IPS-15b (cell line): ENCODE measurements around the gene NCLN.
"Not testable (repeated sequence)": the region's sequence is repeated elsewhere in the genome, so short reads cannot be mapped to it uniquely, and the experiment has no call there.

Experiments
- H3K27me3 ChIP-seq: one replicate; pipeline ENCODE4 v1.6.1; 2013; ENCODE audit warnings: low read length; ENCODE audit not compliant: control insufficient read depth, insufficient read depth
- H3K36me3 ChIP-seq: one replicate; pipeline ENCODE4 v1.6.1; 2013; ENCODE audit warnings: low read length; ENCODE audit not compliant: control insufficient read depth, insufficient read depth
- H3K4me1 ChIP-seq: one replicate; pipeline ENCODE4 v1.6.1; 2013; ENCODE audit warnings: mild to moderate bottlenecking, low read length; ENCODE audit not compliant: control insufficient read depth, insufficient read depth
- H3K4me3 ChIP-seq: one replicate; pipeline ENCODE4 v1.5.1; 2013; ENCODE audit warnings: low read depth, low read length
- H3K9ac ChIP-seq: one replicate; pipeline ENCODE4 v1.6.1; 2013; ENCODE audit warnings: low read depth, mild to moderate bottlenecking, low read length
- H3K9me3 ChIP-seq: one replicate; pipeline ENCODE4 v1.6.1; 2013; ENCODE audit warnings: mild to moderate bottlenecking, low read length; ENCODE audit not compliant: control insufficient read depth, insufficient read depth

NCLN gene

DNA sequence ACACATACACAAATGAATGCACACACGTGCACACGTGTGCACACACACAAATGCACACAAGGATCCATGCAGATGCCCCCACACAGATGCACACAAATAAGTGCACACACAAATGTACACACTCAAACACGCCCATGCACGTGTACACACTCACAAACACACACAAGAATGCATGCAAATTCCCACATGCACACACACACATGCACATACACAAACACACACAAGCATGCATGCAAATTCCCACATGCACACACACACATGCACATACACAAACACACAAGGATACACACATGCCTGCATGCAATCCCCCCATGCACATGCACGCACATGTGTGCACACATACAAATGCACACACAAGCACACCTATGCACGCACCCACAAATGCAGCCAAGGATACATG is 36.6 kb upstream of the NCLN start:
- no peak overlapping the region for H3K4me3 ChIP-seq
- no peak overlapping the region for H3K9ac ChIP-seq
- no peaks in the 10 kb centered on the region for H3K27me3 ChIP-seq
- no peaks in the 10 kb centered on the region for H3K36me3 ChIP-seq
- no peaks in the 10 kb centered on the region for H3K9me3 ChIP-seq
- H3K4me1 ChIP-seq: no peaks in the 10 kb centered on the region

DNA sequence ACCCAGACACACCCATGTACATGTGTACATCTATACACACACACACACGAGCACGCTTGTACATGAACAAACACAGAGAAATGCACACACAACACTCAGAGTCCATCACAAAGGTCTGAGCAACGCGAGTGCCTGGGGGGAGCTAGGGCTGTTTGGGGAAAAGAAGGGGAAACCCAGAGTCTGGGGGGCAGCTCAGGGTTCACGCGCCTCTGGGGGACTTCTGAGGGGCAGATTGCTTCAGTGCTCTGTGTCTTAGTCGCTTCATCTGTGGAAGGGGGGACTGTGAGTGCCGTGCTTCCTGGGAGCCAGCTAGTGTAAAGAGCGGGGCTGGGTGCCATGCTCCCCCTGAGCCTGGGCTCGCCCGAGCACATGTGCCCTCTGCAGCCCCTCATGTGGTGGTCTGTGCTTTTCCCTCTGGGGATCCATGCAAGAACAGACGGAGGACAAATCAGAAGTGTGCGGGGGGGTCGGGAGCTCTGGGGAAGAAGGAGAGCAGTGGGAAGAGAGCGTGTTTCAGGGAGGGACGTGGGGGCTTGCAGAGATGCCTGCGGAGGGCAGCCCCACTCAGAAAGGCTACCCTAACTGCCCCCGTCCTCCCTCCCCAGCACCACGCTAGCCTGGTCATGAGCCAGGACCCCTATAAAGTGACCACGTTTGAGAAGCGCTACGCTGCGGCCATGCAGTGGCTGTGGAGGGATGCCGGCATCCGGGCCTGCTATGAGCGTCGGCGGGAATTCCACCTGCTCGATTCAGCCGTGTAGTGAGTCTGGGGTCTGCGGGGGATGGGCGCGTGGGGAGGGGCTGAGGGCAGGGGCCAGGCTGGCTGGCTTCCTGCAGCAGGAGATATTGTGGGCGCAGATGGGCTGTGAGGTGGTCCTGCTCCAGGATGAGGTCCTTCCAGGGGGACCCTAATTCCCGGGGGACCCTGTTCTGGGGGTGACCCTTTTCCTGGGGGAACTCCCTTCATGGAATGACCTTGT is 35.9 kb upstream of the NCLN start:
- H3K36me3 ChIP-seq: no peaks in the 10 kb centered on the region
- no peak overlapping the region for H3K9ac ChIP-seq
- no peaks in the 10 kb centered on the region for H3K27me3 ChIP-seq
- no peaks in the 10 kb centered on the region for H3K4me1 ChIP-seq
- H3K9me3 ChIP-seq: no peaks in the 10 kb centered on the region
- no peak overlapping the region for H3K4me3 ChIP-seq

DNA sequence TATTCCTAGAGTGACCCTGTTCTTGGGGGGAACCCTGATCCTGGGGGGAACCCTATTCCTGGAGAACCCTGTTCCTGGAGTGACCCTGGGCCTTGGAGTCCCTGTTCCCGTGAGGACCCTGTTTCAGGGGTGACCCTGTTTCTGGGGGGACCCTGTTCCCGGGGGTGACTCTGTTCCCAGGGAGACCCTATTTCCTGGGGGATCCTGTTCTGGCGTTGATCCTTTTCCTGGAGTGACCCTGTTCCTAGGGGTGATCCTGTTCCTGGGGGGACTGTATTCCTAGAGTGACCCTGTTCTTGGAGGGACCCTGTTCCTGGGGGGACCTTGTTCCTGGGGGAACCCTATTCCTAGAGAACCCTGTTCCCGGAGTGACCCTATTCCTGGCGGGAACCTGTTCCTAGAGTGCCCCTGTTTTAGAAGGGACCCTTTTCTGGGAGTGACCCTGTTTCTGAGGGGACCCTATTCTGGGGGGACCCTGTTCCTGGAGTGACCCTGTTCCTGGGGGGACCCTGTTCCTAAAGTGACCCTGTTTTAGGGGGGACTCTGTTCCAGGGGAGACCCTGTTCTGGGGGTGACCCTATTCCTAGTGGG is 34.9 kb upstream of the NCLN start:
- no peaks in the 10 kb centered on the region for H3K27me3 ChIP-seq
- no peak overlapping the region for H3K9ac ChIP-seq
- H3K4me1 ChIP-seq: no peaks in the 10 kb centered on the region
- no peaks in the 10 kb centered on the region for H3K9me3 ChIP-seq
- no peaks in the 10 kb centered on the region for H3K36me3 ChIP-seq
- H3K4me3 ChIP-seq: peak overlapping the region; percentile 30

DNA sequence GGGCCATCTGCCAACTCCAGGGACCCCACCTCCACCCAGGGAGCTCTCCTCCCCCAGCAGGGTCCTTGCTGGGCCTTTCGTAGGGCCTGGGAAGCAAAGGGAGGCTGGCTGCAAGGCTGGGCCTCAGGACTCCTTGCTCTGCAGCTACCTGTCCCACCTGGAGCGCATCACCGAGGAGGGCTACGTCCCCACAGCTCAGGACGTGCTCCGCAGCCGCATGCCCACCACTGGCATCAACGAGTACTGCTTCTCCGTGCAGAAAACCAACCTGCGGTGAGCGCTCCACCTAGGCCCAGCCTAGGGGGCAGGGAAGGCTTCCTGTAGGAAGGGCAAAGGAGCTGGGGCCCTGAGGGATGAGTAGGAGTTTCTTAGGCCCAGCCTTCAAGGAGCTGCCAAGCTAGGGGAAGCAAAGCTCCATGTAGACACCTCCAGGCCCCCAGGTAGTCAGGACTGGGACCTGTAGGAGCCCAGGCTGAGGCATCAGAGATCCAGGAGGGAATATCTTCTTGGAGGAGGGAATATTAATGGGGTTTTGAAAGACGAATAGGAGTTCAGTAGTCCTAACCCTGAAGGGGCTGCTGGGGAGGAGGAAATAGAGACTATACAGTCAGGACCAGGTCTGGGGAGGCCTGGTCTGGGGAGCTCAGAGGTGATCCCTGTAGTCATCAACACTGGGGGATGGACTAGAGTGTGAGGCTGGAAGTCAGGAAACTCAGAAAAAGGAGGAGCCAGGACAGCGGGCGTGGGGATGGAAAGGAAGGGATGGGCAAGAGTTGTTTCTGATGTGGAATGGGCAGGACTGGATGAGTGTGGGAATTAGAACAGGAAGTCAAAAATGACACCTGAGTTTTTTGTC is 33.9 kb upstream of the NCLN start:
- Histone ChIP-seq H3K4me1 (no peaks in the 10 kb centered on the region), H3K36me3 (no peaks in the 10 kb centered on the region), H3K9me3 (no peaks in the 10 kb centered on the region), H3K27me3 (no peaks in the 10 kb centered on the region), H3K4me3 (peak overlapping the region; percentile 30), H3K9ac (no peak overlapping the region)

DNA sequence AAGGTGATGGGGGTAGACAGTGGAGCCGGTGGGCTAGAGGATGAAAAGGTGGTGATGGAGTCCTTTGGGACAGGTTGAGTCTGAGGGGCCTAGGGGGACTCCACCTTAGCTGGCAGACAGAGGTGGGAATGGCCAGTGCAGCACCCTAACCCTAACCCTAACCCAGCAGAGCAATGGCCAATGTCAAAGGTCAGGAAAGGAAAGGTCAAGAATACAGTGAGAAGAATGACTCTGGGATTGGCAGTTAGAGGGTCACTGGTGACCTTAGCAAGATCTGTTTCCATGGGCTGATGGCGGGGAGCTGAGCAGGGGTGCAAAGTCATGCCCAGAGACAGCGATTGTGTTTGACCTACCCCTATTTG is 33.3 kb upstream of the NCLN start:
- Histone ChIP-seq H3K4me1 (no peaks in the 10 kb centered on the region), H3K9ac (no peak overlapping the region), H3K36me3 (no peaks in the 10 kb centered on the region), H3K9me3 (no peaks in the 10 kb centered on the region), H3K4me3 (no peak overlapping the region), H3K27me3 (no peaks in the 10 kb centered on the region)

DNA sequence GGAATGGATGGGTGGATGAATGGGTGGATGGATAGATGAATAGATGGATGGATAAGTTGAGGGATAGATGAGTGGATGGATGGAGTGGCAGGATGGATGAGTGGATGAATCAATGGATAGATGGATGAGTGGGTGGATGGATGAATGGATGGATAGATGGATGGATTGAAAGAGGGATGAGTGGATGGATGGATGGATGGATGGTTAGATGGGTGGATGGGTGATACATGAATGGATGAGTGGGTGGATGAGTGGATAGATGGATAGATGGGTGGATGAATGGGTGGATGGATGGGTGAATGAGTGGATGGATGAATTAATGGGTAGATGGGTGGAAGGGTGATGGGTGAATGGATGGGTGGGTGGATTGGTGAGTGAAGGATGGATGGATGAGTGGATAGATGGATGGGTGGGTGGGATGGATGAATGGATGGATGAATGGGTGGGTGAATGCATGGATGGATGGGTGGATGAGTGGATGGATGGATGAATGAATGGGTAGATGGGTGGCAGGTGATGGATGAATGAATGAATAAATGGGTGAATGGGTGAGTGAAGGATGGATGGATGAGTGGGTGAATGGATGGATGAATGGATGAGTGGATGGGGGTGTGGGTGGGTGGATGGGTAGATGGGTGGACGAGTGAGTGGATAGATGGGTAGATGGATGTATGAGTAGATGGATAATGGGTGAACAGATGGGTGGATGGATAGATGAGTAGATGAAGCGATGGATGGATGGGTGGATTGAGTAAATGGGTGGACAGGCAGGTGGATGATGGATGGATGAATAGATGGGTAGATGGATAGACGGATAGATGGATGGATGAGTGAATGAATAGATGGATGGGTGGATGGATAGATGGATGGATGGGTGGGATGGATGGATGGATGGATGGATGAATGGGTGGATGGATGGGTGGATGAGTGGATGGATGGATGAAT is 32.2 kb upstream of the NCLN start:
- Histone ChIP-seq H3K4me1 (no peaks in the 10 kb centered on the region), H3K27me3 (no peaks in the 10 kb centered on the region), H3K9ac (no peak overlapping the region), H3K4me3 (no peak overlapping the region), H3K9me3 (no peaks in the 10 kb centered on the region), H3K36me3 (no peaks in the 10 kb centered on the region)

DNA sequence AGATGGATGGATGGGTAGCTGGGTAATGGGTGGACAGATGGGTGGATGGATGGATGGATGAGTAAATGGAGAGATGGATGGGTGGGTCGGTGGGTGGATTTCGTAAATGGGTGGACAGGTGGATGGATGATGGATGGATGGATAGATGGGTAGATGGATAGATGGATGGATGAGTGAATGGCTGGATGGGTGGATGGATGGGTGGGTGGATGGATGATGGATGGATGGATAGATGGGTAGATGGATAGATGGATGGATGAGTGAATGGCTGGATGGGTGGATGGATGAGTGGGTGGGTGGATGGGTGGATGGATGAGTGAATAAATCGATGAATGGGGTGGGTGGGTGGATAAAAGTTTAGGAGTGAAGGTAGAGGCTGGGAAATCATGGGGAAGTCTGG is 31.3 kb upstream of the NCLN start:
- not testable (repeated sequence) for H3K36me3 ChIP-seq, H3K9ac ChIP-seq, H3K27me3 ChIP-seq, H3K9me3 ChIP-seq, H3K4me3 ChIP-seq, H3K4me1 ChIP-seq

DNA sequence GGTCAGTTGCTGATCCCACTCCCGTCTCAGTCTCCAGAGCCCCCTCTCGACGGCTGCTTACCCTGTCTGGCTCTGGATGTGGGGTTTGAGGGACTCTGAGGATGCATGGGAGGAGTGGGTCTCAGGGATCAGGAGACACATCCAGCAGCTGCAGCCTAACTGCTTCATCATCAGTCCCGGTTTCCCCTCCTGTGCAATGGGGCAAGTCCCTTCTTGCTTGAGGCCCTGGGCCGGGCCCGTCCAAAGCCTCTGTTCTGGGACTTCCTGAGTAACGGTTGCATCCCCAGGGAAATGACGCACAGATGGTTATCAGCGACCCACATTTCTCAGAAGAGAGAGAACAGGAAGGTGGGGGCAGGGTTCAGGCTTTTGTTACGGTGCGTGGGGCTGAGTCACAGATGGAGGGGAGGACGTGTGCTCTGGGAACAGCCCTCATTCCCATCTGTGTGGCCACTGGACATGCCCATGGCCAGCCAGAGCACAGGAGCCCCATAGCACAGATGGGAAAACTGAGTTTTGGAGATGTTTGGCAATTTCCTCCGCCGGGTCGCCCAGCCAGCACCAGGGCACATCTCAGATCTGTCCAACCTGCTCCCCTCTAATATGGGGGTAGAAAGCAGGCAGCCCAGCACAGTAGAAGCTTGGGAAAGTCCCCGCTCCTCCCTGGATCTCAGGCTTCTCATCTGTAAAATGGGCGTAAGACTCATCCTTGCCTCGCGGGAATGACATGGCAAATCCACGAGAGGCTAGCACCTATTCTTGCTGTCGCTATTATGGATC is 30.6 kb upstream of the NCLN start:
- Histone ChIP-seq H3K9ac (no peak overlapping the region), H3K4me3 (no peak overlapping the region), H3K36me3 (no peaks in the 10 kb centered on the region), H3K27me3 (no peaks in the 10 kb centered on the region), H3K9me3 (no peaks in the 10 kb centered on the region), H3K4me1 (no peaks in the 10 kb centered on the region)

DNA sequence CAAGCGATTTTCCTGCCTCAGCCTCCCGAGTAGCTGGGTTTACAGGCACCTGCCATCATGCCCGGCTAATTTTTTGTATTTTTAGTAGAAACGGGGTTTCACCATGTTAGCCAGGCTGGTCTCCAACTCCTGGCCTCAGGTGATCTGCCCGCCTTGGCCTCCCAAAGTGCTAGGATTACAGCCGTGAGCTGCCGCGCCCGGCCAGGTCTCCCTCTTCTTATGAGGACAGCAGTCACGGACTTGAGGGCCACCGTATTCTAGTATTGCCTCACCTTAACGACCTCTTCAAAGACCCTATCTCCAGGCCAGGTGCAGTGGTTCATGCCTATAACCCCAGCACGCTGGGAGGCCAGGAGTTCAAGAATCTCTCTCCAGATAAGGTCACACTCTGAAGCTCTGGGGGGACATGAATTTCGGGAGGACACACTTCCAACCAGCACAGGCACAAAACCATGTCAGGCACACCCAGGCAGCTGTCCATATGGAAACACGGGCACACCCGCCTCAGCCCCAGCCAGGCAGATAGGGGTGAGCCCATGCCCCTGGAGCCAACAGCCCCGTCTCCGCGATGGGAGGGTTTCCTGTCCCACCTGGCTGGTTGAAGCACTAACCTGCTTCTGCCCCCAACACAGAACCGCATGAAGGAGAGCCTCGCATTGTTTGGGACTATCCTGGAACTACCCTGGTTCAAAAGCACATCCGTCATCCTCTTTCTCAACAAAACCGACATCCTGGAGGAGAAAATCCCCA is 28.5 kb upstream of the NCLN start:
- Histone ChIP-seq H3K27me3 (no peaks in the 10 kb centered on the region), H3K9ac (no peak overlapping the region), H3K36me3 (no peaks in the 10 kb centered on the region), H3K9me3 (no peaks in the 10 kb centered on the region), H3K4me1 (no peaks in the 10 kb centered on the region), H3K4me3 (no peak overlapping the region)

DNA sequence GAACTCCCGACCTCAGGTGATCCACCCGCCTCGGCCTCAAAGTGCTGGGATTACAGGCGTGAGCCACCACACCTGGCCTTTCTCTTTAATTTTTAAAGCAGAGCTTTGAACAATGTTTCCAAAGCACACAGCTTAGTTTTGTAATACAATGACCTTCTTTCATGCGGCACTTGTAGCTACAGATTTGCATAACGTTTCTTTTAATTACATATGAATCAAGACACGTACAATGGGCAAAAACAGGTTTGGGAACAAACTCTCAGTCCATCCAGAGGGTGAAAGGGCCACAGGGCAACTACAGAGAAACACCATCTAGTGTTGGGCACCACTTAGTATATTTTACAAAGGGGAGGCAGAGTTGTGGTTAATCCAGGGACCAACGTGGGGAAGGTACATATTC is 26.2 kb upstream of the NCLN start:
- H3K9me3 ChIP-seq: no peaks in the 10 kb centered on the region
- H3K4me3 ChIP-seq: no peak overlapping the region
- no peaks in the 10 kb centered on the region for H3K4me1 ChIP-seq
- H3K27me3 ChIP-seq: peaks cover 3% of the 10 kb centered on the region
- H3K9ac ChIP-seq: no peak overlapping the region
- no peaks in the 10 kb centered on the region for H3K36me3 ChIP-seq
